Stimulated activated CD4-positive, alpha-beta T cell treated with anti-CD3 and anti-CD28 coated beads, TNF-alpha, amount 100 ng/mL, for 48 hours (primary cell): ENCODE results near the gene HDAC11.

Source experiments
- DNase-seq, 3 donors: peaks; one replicate each; pipeline ENCODE4 v3.0.0-alpha.2; 2020; ENCODE audit warnings: low read depth in 3 of 3

The HDAC11 gene

DNA sequence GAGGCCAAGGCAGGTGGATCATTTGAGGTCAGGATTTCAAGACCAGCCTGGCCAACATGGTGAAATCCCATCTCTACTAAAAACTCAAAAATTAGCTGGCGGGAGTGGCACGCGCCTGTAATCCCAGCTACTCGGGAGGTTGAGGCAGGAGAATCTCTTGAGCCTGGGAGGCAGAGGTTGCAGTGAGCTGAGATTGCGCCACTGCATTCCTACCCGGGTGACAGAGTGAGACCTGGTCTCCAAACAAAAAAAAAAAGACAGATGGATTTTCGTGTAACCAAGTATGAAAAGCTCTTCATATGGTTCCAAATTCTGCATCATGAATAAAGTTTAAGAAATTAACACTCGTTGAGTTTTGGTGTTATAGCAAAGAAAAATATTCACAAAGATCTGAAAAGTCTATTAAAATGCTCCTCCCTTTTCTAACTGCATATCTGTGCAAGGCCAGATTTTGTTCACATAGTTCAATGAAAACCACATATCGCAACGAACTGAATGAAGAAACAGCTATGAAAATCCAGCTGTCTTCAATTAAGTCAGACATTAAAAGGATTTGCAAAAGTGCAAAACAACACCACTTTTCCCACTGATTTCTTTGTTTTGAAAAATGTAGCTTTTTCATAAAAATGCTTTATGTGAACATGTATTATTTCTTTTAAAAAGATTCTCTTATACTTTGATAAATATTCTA, 45.0 kb downstream of the HDAC11 start:
- DNase-seq, result no peak

- DNase-seq, result no peak
These were observed 45.9 kb downstream of the HDAC11 start for GRCh38 chr3:13525827-13526625.

- DNase-seq, result no peak
These were observed 46.5 kb downstream of the HDAC11 start for GRCh38 chr3:13526626-13526949.

DNA sequence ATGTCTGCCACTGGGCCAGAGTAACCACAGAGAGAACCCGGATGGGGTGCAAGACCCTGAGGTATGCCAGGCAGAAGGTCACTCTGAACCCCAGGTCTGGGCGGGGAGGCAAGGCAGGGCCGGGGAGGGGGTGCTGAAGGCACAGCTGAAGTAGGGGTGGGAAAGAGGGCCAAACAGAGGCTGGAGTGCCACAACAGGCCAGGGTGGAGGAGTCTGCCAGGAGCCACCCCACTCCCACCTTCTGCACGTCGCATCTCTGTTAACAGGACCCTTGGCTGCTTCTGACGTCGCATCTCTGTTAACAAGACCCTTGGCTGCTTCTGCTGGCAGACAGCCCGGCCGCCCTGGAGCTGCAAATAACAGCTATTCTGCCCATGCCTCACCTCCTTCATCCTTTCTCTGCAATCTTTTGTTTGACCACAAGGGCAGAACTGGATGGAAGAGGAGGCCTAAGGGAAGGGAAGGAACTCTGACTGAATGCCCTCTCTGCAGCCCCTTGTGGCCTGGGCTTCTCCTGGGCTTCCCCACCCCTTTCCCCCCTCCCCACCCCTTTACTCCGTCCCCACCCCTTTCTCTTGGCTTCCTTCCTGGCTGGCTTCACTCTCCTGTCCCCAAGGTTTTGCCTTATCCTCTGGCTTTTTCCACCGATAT, 48.2 kb downstream of the HDAC11 start:
- DNase-seq, result no peak

GRCh38 chr3:13529196-13530112, 49.3 kb downstream of the HDAC11 start:
- DNase-seq, result no peak

GRCh38 chr3:13530241-13531009, 50.3 kb downstream of the HDAC11 start:
- no peak for DNase-seq

DNA sequence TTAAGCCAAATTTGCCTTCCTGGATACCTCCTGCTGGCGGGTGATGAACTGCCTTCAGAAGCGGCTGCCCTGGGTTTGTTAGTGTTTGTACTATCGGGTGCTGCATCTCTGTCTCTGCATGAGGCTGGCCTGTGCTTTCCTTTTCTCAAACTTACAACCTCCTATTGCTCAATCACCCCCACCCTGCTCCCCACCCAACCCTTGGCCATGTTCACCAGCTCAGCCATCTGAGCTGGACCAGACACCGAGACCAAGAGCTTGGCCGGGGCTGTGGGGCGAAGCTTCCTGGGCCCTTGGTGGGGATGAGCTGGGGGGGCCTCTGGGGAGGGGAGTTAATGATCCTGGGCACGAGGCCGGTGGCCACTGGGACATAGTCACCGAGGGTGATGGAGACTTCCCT, 52.0 kb downstream of the HDAC11 start:
- DNase-seq, result no peak

DNA sequence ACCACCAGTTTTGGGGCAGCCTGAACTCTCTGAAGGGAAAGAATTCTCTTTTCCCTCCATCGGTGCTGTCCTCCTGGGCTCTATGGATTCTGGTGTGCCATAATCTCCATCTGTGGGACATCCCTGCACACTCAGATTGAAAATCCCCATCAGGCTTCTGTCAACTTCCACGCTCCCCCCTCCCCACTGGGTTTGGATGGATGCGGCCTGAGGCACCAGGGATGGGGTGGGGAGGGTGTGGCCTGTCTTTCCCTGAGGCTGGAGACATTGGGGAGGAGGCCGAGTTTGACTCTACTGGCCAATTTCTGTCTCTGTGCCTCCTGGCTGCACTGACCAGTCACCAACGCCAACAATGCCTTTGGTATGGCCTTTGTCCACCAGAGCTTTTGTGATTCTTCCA, 52.5 kb downstream of the HDAC11 start:
- no peak for DNase-seq

GRCh38 chr3:13533885-13534301, 53.8 kb downstream of the HDAC11 start:
- no peak for DNase-seq

GRCh38 chr3:13535526-13535875, 55.4 kb downstream of the HDAC11 start:
- DNase-seq, result no peak

DNA sequence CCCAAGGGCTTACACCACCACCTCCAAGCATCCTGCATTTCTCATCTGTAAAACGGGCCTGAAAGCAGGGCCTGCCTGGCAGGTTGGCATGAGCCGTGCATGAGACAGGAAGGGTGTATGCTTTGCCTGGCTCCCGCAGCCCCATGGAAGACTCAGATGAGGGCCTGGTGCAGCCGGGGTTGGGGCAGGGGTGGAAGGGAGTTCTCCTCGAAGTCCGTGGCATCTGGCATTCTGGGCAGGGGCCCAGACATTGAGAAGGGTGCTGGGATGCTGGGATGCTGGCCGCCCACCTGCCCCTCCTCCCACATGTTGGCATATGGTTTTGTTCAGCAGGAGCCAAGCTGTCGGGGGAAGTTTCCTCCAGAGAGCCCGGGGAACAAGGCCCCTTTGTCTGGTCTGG, 55.8 kb downstream of the HDAC11 start:
- no peak for DNase-seq

DNA sequence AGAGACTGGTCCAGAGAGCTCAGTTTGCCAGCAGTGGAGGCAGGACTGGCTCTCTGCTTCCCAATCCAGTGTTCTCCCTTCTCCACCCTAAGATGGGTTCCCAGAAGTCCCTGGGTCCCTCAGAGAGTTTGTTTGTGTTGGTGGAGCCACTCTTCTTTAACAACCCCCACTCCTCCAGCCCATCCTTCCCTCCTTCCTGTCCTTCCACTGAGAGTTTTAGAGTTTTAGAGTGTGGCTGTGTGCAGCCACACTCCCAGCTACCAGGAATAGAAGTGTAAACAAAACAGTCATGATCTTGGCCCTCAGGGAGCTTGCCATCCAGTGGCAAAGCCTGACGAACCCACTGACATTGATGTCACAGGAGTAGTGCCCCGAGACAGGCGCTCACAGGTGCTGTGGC, 56.3 kb downstream of the HDAC11 start:
- no peak for DNase-seq

GRCh38 chr3:13536832-13537231, 56.7 kb downstream of the HDAC11 start:
- DNase-seq, result no peak

DNA sequence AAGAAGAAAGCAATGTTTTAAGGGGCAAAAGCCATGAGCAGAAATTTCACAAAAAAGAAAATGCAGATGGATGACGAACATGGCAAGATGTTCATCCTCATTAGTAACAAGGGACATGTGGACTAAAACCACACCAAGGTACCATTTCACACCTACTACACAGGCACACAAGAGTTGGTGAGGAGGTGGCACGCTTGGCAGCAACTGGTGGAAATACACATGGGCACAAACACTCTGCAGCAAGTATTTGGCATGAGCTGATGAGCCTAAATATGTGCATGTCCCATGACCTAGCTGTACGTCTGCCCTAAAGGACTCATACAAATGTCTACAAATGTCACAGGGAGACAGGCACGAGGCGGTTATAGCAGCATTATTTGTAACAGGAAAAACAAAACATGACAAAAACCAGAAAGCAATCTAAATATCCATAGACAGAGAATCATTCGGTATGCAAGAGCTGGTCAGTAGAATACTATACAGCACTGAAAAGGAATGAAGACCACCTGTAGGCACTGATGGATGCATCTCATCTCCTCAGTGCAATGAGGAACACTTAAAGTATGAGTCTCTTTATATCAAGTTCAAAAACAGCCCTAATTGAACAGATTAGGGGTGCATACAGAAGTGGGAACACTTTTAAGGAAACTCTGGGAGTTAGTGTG, 57.3 kb downstream of the HDAC11 start:
- DNase-seq, result no peak

GRCh38 chr3:13537909-13538296, 57.8 kb downstream of the HDAC11 start:
- DNase-seq, result no peak

DNA sequence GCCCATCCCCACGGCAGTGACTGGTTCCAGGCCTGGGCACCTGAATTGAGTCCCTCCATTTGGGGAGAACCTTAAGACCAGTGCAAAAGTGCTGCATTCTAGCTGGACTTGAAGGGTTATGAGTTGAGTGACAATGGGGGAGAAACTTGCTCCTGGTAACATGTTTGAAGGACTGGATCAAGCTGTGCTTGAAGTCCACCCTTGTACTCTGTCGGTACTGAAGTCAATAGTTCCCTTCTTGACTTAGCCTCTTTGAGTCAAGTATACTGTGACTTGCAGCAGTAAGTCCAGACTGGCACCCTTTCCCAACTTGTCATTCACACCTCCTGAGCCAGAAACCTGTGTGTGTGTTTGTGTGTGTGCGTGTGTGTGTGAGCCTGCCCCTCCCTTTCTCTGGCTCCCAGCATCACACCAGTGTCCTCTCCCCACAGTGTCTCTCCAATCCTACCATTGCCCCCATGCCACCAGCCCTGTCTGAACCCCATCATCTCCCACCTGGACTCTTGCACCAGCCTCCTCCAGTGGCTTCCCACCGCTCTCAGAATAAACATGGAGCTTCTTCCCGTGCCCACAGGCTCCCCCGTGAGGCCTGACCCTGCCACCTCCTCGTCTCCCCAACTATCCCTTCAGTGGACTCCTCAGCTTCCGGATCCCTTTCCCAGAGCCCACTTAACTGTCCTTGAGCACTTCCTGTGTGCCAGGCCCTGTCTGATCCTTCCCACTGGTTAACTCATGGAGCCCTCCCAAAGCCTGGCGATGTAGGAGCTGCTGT, 58.6 kb downstream of the HDAC11 start:
- no peak for DNase-seq

DNA sequence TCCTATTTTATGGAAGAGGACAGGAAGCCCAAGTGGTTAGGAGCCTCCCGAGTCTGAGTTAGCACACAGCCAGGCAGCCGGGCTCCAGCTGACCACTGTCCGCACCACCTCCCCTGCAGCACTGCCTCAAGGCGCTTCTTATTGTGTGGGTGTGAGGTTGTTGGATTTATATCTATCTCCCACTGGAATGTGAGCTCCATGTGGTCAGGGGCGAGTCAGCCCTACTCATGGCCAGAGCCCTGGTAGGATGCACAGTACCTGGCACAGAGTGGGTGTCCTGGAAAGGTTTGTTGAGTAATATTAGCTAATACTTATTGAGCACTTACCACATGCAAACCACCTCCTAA, 59.2 kb downstream of the HDAC11 start:
- DNase-seq, result no peak

- no peak for DNase-seq
These were observed 59.6 kb downstream of the HDAC11 start for GRCh38 chr3:13539671-13540070.

DNA sequence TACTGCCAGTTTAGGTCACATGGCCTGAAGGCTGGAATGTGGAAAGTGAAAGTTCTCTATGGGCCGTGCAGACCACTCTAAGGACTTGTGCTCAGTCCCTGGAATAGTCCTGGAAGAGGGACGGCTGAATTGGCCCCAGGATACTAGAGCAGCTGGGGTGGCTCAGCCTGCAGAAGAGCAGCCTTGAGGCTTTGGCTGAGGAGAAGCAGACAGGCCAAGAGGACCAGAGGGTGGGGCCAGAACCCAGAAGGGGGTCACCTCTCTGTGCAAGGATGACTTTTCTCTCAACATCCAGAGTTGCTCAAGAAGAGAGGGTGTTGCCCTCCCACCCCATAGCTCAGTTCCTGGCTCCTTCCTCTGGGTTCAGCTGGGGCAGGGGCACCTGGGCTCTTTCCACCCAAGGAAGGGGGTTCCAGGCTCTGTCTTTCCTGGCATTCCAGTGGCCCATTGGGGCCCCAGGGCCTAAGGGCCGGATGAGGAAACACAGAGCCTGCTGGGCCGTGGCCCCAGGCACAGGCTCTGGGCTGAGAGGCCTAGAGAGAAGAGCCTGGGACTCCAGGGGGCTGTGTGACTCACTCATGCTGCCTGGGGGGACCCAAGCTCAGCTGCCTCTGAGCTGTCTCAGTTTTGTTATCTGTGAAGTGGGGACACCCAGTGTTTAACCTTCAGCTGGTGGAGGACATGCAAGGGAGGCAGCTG, 60.3 kb downstream of the HDAC11 start:
- no peak for DNase-seq

DNA sequence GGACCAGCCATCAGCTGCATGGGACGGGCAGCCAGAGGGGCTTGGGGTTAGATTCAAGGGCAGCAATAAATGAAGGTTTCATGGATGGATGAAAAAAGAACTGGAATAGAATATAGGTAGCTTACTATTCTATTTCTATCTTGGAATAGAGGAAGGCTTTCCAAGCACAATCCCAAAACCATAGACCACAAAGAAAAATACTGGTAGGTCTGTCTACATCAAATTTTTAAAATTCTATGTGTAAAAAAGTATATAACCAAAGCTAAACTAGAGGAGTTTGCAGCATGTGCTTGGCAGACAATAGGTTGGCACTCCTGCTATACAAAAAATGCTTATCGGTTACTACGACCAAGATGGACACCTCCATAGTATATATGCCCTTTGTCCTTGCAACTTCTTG, 61.6 kb downstream of the HDAC11 start:
- DNase-seq, result no peak
